A549 (cell line): ENCODE measurements around the gene SLIT3. TPM values are rescaled to one million over a fixed set of nuclear protein-coding genes. Genes with fewer than 3 reads are reported as not detected.

Source experiments
- ATAC-seq, 2 experiments: fragments of 200-7000 bp in 1 of 2; fragments of >200 bp in 1 of 2; cut with Nextera tagmentation in 1 of 2; cut with Tn5 transposase in 1 of 2; 3 replicates each; pipeline versions ENCODE4 v1.8.0 to v1.9.1; 2018 to 2020; ENCODE audit warnings: mild to moderate bottlenecking in 1 of 2, moderate library complexity in 1 of 2
- CTCF ChIA-PET: fragments of 300-600 bp; sonication (Branson Sonifier 250); formaldehyde crosslinking; extraction: SDS; loops from one replicate; lab custom pipeline; 2021; ENCODE audit warnings: antibody characterized with exemption, inconsistent platforms; lab: Yijun Ruan, JAX
- POLR2A ChIA-PET: fragments of 350-600 bp; formaldehyde crosslinking; extraction: SDS; loops from one replicate; lab custom pipeline; 2021; ENCODE audit warnings: antibody characterized with exemption, inconsistent platforms; lab: Yijun Ruan, JAX
- DNase-seq, 2 experiments: peaks; one replicate each; pipeline versions ENCODE4 v3.0.0 to v3.0.0-alpha.2; 2011 to 2016; ENCODE audit warnings: low read depth in 1 of 2, low spot score in 1 of 2
- FAIRE-seq: peaks from 2 replicates; lab custom pipeline; 2011; peaks lifted over from hg19 to GRCh38; lab: Jason Lieb, UNC
- H3K27ac ChIP-seq, 2 experiments: fragments of >200 bp; sonication (Bioruptor Twin); formaldehyde crosslinking; 3 replicates each; pipeline ENCODE4 v1.5.1; 2016 to 2017
- H3K4me1 ChIP-seq: fragments of >200 bp; sonication (Bioruptor Twin); formaldehyde crosslinking; 3 replicates; pipeline ENCODE4 v1.6.1; 2016
- H3K4me2 ChIP-seq: fragments of >200 bp; sonication (Bioruptor Twin); formaldehyde crosslinking; 3 replicates; pipeline ENCODE4 v1.6.1; 2016
- H3K4me3 ChIP-seq: fragments of >200 bp; sonication (Bioruptor Twin); formaldehyde crosslinking; 3 replicates; pipeline ENCODE4 v1.5.1; 2016
- H3K9me3 ChIP-seq: fragments of >200 bp; sonication (Bioruptor Twin); formaldehyde crosslinking; 3 replicates; pipeline ENCODE4 v1.6.1; 2016
- CEBPB ChIP-seq, 2 experiments: fragments of >200 bp in 1 of 2; sonication (Bioruptor Twin) in 1 of 2; formaldehyde crosslinking in 1 of 2; IDR thresholded peaks; 2 replicates each; pipeline ENCODE4 v1.6.1; 2012 to 2016
- CHD4 ChIP-seq: fragments of 200-600 bp; sonication (generic); IDR thresholded peaks from 2 replicates; pipeline ENCODE4 v1.6.1; 2016; ENCODE audit warnings: antibody characterized with exemption, mild to moderate bottlenecking, borderline replicate concordance
- EHF ChIP-seq: fragments of 250-450 bp; sonication (Bioruptor Pico); IDR thresholded peaks from 2 replicates; pipeline ENCODE4 v1.5.0; 2020; ENCODE audit warnings: mild to moderate bottlenecking
- EP300 ChIP-seq, 2 experiments: fragments of >200 bp; sonication (Bioruptor Twin); formaldehyde crosslinking; IDR thresholded peaks; 2 replicates in 1 of 2; 3 replicates in 1 of 2; pipeline ENCODE4 v1.6.1; 2016 to 2017
- ESRRA ChIP-seq: fragments of 150-350 bp; IDR thresholded peaks from 2 replicates; pipeline ENCODE4 v1.6.1; 2014; ENCODE audit warnings: mild to moderate bottlenecking, low read length, borderline replicate concordance
- FOSB ChIP-seq: fragments of 250-450 bp; sonication (Bioruptor Pico); IDR thresholded peaks from 2 replicates; pipeline ENCODE4 v1.5.0; 2020; ENCODE audit warnings: mild to moderate bottlenecking, moderate library complexity
- HOXA7 ChIP-seq: fragments of 250-450 bp; sonication (Bioruptor Pico); IDR thresholded peaks from 2 replicates; pipeline ENCODE4 v1.5.0; 2020; ENCODE audit warnings: mild to moderate bottlenecking, moderate library complexity
- HOXB5 ChIP-seq: fragments of 250-450 bp; sonication (Bioruptor Pico); IDR thresholded peaks from 2 replicates; pipeline ENCODE4 v1.5.0; 2020; ENCODE audit warnings: mild to moderate bottlenecking, moderate library complexity
- JUN ChIP-seq, 2 experiments: fragments of >200 bp; sonication (Bioruptor Twin); formaldehyde crosslinking; IDR thresholded peaks; 2 replicates in 1 of 2; 3 replicates in 1 of 2; pipeline ENCODE4 v1.6.1; 2016 to 2017
- MAZ ChIP-seq: fragments of 150-350 bp; IDR thresholded peaks from 2 replicates; pipeline ENCODE4 v1.6.1; 2014; ENCODE audit warnings: antibody characterized with exemption, low read depth, low read length, borderline replicate concordance
- NFE2L2 ChIP-seq: fragments of 150-350 bp; conservative IDR thresholded peaks from 2 replicates; pipeline ENCODE4 v1.6.1; 2014; ENCODE audit warnings: low read length
- POLR2AphosphoS2 ChIP-seq: conservative IDR thresholded peaks from 2 replicates; pipeline ENCODE4 v1.6.1; 2012; ENCODE audit warnings: low read length, improper control_type of control experiment, inconsistent platforms
- RCOR1 ChIP-seq: fragments of 150-350 bp; IDR thresholded peaks from 2 replicates; pipeline ENCODE4 v1.6.1; 2014; ENCODE audit warnings: antibody characterized with exemption, low read length, low read depth
- RNF2 ChIP-seq: fragments of 200-600 bp; sonication (generic); IDR thresholded peaks from 2 replicates; pipeline ENCODE4 v1.6.1; 2016; ENCODE audit warnings: low read depth, mild to moderate bottlenecking, antibody characterized with exemption, moderate library complexity, borderline replicate concordance
- TFCP2L1 ChIP-seq: fragments of 250-450 bp; sonication (Bioruptor Pico); IDR thresholded peaks from 2 replicates; pipeline ENCODE4 v1.5.0; 2021; ENCODE audit warnings: mild to moderate bottlenecking
- TP53 ChIP-seq: fragments of 250-450 bp; sonication (Bioruptor Pico); IDR thresholded peaks from 2 replicates; pipeline ENCODE4 v1.5.0; 2021; ENCODE audit warnings: mild to moderate bottlenecking, moderate library complexity
- ZC3H11A ChIP-seq: fragments of 450-650 bp; IDR thresholded peaks from 2 replicates; pipeline ENCODE4 v1.6.1; 2014; ENCODE audit warnings: antibody characterized with exemption, mild to moderate bottlenecking
- ZFP36 ChIP-seq: fragments of 450-650 bp; IDR thresholded peaks from 2 replicates; pipeline ENCODE4 v1.6.1; 2014; ENCODE audit warnings: borderline replicate concordance; ENCODE audit not compliant: partially characterized antibody
- ZSCAN20 ChIP-seq: fragments of 250-450 bp; sonication (Bioruptor Pico); IDR thresholded peaks from 2 replicates; pipeline ENCODE4 v1.8.0; 2022; ENCODE audit warnings: mild to moderate bottlenecking, moderate library complexity
- WGBS: methylation state at CpG from one replicate; pipeline ENCODE4 v1.1.6; 2017; ENCODE audit errors: missing lambda C conversion rate; 5-methylcytosine and 5-hydroxymethylcytosine counted together
- polyA plus RNA-seq, 4 experiments: library from polyadenylated mRNA; depleted of rRNA in 3 of 4; stranded (reverse); fragments of >200 nt; fragmentation: RNase III in 1 of 4; extraction: RNeasy Plus Mini Kit Qiagen cat#74134 plus additional on column Dnase treatment in 1 of 4; gene quantifications; 2 replicates in 3 of 4; 3 replicates in 1 of 4; pipeline ENCODE4 v1.2.3, GENCODE V29; 2011 to 2017
- TF ChIP-seq, protein P1 (sequence below): IDR thresholded peaks from 2 replicates; pipeline ENCODE4 v1.6.1; 2012; ENCODE audit warnings: low read depth, borderline replicate concordance
- TF ChIP-seq, protein P2 (sequence below): IDR thresholded peaks from 2 replicates; pipeline ENCODE4 v1.6.1; 2012
- TF ChIP-seq, protein P3 (sequence below): fragments of 250-450 bp; sonication (Bioruptor Pico); IDR thresholded peaks from 2 replicates; pipeline ENCODE4 v1.5.0; 2021; ENCODE audit warnings: mild to moderate bottlenecking, moderate library complexity, borderline replicate concordance
- TF ChIP-seq, protein P4 (sequence below): fragments of 250-450 bp; sonication (Bioruptor Pico); IDR thresholded peaks from 2 replicates; pipeline ENCODE4 v1.5.0; 2020; ENCODE audit warnings: low read depth, mild to moderate bottlenecking, moderate library complexity
- TF ChIP-seq, protein P5 (sequence below): fragments of >200 bp; sonication (Bioruptor Twin); formaldehyde crosslinking; IDR thresholded peaks from 3 replicates; pipeline ENCODE4 v1.5.1; 2016
- TF ChIP-seq, protein P6 (sequence below): fragments of >200 bp; sonication (Bioruptor Twin); formaldehyde crosslinking; IDR thresholded peaks from 3 replicates; pipeline ENCODE4 v1.6.1; 2016
- TF ChIP-seq, protein P7 (sequence below): fragments of 150-350 bp; IDR thresholded peaks from 2 replicates; pipeline ENCODE4 v1.6.1; 2014; ENCODE audit warnings: low read depth, mild to moderate bottlenecking, low read length

SLIT3 gene
- polyA plus RNA-seq, 2 of the 4 experiments (the other 2 are of a cell fraction) = 12.7 to 22.9 TPM

DNA sequence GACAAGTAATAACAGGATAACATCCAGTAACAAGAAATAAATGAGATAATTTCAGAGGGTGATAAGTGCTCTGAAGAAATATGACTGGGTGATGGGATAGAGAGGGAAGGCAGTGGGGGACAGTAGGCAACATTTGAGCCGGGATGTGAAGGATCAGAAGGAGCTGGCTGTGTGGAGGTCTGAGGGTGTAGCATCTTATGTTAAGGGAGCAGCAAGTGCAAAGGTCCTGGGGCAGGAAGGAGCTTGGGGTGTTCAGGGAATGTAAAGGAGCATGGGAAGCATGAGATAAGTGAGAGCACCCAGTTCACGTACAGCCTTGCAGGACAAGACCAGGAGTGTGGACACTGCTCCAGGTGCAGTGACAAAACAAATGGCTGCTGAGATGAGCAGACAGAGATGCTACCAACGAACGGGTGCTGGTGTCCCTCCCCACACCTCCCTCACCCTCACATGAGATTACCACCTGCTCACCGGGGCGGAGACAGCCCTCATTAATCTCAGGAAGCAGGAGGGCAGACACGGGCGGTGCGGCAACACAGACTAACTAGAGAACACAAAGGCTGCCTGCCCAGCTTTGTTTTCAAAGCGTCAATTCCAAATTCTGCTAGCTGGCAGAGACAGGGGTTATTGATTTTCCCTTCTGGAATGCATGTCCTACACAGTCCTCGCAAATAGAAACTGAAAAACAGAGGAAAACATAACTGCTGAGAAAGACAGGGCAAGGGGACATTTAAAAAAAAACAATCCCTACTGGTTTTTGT is 423.6 kb downstream of the SLIT3 start:
- no peak overlapping the region for H3K4me2 ChIP-seq

DNA sequence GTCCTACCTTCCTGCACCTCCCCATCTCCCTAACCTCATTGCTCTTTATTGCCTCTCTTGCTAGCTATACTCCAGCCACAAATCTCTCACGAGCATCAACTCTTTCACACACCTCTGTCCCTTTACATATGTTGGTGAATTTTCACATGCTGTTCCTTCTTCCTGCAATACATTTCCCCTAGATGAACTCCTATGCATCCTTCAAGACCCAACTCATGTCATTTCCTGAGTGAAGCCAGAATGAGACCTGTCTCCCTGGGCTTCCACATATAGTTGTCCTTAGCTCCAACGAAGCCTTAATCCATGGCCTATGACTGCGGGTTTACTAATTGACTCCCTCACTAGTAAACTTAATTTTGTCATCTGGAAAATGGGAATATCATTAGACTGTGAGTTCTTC is 424.5 kb downstream of the SLIT3 start:
- POLR2A ChIA-PET = no interaction called here
- ATAC-seq (no peak), DNase-seq (no peak), FAIRE-seq (no peak)
- no peak overlapping the region for H3K4me3 ChIP-seq
- no peak overlapping the region for H3K27ac ChIP-seq
- H3K9me3 ChIP-seq = no peaks in the 10 kb centered on the region
- CTCF ChIA-PET = no interaction called here
- H3K4me2 ChIP-seq = no peak overlapping the region
- WGBS = 92% methylated on average over 3 of the region's 3 CpGs
- peaks cover 6% of the 10 kb centered on the region; the same call in 1 of the 3 replicates for H3K4me1 ChIP-seq
- no peak for TF ChIP-seq TFCP2L1
- TF ChIP-seq CHD4 = no peak
- TF ChIP-seq RCOR1 = no peak
- no peak for TF ChIP-seq ZSCAN20 (CRISPR knock-in tag)
- TF ChIP-seq EP300 (IDR thresholded peaks at IDR 0.05) = no peak
- TF ChIP-seq, protein P1, sequence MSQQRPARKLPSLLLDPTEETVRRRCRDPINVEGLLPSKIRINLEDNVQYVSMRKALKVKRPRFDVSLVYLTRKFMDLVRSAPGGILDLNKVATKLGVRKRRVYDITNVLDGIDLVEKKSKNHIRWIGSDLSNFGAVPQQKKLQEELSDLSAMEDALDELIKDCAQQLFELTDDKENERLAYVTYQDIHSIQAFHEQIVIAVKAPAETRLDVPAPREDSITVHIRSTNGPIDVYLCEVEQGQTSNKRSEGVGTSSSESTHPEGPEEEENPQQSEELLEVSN = no peak
- no peak for TF ChIP-seq POLR2AphosphoS2
- TF ChIP-seq ZFP36 = no peak
- TF ChIP-seq, protein P2, sequence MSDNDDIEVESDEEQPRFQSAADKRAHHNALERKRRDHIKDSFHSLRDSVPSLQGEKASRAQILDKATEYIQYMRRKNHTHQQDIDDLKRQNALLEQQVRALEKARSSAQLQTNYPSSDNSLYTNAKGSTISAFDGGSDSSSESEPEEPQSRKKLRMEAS = no peak
- TF ChIP-seq ESRRA = no peak

More for the DNA sequence above, 423.6 kb downstream of the SLIT3 start:
- no peaks in the 10 kb centered on the region for H3K9me3 ChIP-seq
- no peak for FAIRE-seq
- peaks cover 6% of the 10 kb centered on the region; the same call in 1 of the 3 replicates for H3K4me1 ChIP-seq
- ATAC-seq = no peak
- ChIA-PET CTCF (no interaction called here), POLR2A (no interaction called here)
- DNase-seq = no peak
- H3K4me3 ChIP-seq = no peak overlapping the region
- TF ChIP-seq FOSB = no peak
- TF ChIP-seq, protein P3, sequence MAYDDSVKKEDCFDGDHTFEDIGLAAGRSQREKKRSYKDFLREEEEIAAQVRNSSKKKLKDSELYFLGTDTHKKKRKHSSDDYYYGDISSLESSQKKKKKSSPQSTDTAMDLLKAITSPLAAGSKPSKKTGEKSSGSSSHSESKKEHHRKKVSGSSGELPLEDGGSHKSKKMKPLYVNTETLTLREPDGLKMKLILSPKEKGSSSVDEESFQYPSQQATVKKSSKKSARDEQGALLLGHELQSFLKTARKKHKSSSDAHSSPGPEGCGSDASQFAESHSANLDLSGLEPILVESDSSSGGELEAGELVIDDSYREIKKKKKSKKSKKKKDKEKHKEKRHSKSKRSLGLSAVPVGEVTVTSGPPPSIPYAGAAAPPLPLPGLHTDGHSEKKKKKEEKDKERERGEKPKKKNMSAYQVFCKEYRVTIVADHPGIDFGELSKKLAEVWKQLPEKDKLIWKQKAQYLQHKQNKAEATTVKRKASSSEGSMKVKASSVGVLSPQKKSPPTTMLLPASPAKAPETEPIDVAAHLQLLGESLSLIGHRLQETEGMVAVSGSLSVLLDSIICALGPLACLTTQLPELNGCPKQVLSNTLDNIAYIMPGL (CRISPR knock-in tag) = no peak
- no peak for TF ChIP-seq CEBPB (IDR thresholded peaks at IDR 0.05)
- no peak for TF ChIP-seq TFCP2L1
- TF ChIP-seq, protein P2 = no peak
- TF ChIP-seq, protein P4, sequence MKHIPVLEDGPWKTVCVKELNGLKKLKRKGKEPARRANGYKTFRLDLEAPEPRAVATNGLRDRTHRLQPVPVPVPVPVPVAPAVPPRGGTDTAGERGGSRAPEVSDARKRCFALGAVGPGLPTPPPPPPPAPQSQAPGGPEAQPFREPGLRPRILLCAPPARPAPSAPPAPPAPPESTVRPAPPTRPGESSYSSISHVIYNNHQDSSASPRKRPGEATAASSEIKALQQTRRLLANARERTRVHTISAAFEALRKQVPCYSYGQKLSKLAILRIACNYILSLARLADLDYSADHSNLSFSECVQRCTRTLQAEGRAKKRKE = no peak
- TF ChIP-seq EHF (CRISPR knock-in tag) = no peak
- TF ChIP-seq JUN (IDR thresholded peaks at IDR 0.05) = no peak
- no peak for TF ChIP-seq ZC3H11A
- TF ChIP-seq ESRRA = no peak
- TF ChIP-seq MAZ = no peak
- no peak for TF ChIP-seq TP53
- TF ChIP-seq, protein P5, sequence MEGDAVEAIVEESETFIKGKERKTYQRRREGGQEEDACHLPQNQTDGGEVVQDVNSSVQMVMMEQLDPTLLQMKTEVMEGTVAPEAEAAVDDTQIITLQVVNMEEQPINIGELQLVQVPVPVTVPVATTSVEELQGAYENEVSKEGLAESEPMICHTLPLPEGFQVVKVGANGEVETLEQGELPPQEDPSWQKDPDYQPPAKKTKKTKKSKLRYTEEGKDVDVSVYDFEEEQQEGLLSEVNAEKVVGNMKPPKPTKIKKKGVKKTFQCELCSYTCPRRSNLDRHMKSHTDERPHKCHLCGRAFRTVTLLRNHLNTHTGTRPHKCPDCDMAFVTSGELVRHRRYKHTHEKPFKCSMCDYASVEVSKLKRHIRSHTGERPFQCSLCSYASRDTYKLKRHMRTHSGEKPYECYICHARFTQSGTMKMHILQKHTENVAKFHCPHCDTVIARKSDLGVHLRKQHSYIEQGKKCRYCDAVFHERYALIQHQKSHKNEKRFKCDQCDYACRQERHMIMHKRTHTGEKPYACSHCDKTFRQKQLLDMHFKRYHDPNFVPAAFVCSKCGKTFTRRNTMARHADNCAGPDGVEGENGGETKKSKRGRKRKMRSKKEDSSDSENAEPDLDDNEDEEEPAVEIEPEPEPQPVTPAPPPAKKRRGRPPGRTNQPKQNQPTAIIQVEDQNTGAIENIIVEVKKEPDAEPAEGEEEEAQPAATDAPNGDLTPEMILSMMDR = no peak
- TF ChIP-seq, protein P6, sequence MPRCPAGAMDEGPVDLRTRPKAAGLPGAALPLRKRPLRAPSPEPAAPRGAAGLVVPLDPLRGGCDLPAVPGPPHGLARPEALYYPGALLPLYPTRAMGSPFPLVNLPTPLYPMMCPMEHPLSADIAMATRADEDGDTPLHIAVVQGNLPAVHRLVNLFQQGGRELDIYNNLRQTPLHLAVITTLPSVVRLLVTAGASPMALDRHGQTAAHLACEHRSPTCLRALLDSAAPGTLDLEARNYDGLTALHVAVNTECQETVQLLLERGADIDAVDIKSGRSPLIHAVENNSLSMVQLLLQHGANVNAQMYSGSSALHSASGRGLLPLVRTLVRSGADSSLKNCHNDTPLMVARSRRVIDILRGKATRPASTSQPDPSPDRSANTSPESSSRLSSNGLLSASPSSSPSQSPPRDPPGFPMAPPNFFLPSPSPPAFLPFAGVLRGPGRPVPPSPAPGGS = no peak
- no peak for TF ChIP-seq RNF2
- TF ChIP-seq HOXA7 (CRISPR knock-in tag) = no peak
- TF ChIP-seq, protein P7, sequence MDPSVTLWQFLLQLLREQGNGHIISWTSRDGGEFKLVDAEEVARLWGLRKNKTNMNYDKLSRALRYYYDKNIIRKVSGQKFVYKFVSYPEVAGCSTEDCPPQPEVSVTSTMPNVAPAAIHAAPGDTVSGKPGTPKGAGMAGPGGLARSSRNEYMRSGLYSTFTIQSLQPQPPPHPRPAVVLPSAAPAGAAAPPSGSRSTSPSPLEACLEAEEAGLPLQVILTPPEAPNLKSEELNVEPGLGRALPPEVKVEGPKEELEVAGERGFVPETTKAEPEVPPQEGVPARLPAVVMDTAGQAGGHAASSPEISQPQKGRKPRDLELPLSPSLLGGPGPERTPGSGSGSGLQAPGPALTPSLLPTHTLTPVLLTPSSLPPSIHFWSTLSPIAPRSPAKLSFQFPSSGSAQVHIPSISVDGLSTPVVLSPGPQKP = no peak
- no peak for TF ChIP-seq NFE2L2
- no peak for TF ChIP-seq HOXB5
- 85% methylated on average over 11 of the region's 11 CpGs for WGBS
- no peak overlapping the region for H3K27ac ChIP-seq
